PC-9 (cell line): ENCODE measurements around the gene IFNAR1. TPM values are rescaled to one million over a fixed set of nuclear protein-coding genes. Genes with fewer than 3 reads are reported as not detected.
"Not testable (repeated sequence)": the region's sequence is repeated elsewhere in the genome, so short reads cannot be mapped to it uniquely, and the experiment has no call there.

ENCODE experiments used
- BruUV-seq: library from RNA; stranded (reverse); fragments of 400-500 nt; replicated peaks from 2 replicates; lab custom pipeline; 2021; lab: Mats Ljungman, UMichigan
- CTCF ChIA-PET: fragments of 300-600 bp; sonication (Branson Sonifier 250); formaldehyde crosslinking; loops from one replicate; lab custom pipeline; 2022; ENCODE audit warnings: antibody characterized with exemption; lab: Charles Lee
- POLR2A ChIA-PET: fragments of 300-600 bp; sonication (Branson Sonifier 250); formaldehyde crosslinking; loops from one replicate; lab custom pipeline; 2022; ENCODE audit warnings: antibody characterized with exemption; ENCODE audit not compliant: unreplicated experiment; lab: Charles Lee
- DNase-seq, 2 experiments: peaks; one replicate each; pipeline versions ENCODE4 v3.0.0 to v3.0.0-alpha.2; 2015 to 2022; ENCODE audit warnings: mixed read lengths in 1 of 2
- H2AFZ ChIP-seq: fragments of 200-600 bp; sonication (generic); 2 replicates; pipeline ENCODE4 v1.8.1; 2017; ENCODE audit warnings: antibody characterized with exemption
- H3F3A ChIP-seq: fragments of 200-600 bp; sonication (generic); 2 replicates; pipeline ENCODE4 v1.8.1; 2017; ENCODE audit warnings: antibody characterized with exemption, mild to moderate bottlenecking, low read depth; ENCODE audit not compliant: insufficient read depth
- H3K27ac ChIP-seq: fragments of 200-600 bp; sonication (generic); 2 replicates; pipeline ENCODE4 v1.6.1; 2016; ENCODE audit warnings: mixed run types
- H3K27me3 ChIP-seq: fragments of 200-600 bp; sonication (generic); 2 replicates; pipeline ENCODE4 v1.6.1; 2016; ENCODE audit warnings: low read depth, mixed run types; ENCODE audit not compliant: insufficient read depth
- H3K36me3 ChIP-seq: fragments of 200-600 bp; sonication (generic); 2 replicates; pipeline ENCODE4 v1.6.1; 2016; ENCODE audit warnings: low read depth, mixed run types
- H3K4me1 ChIP-seq: fragments of 200-600 bp; sonication (generic); replicated peaks from 2 replicates; pipeline ENCODE4 v1.6.1; 2016; ENCODE audit warnings: mixed run types; ENCODE audit not compliant: insufficient read depth
- H3K4me2 ChIP-seq: fragments of 200-600 bp; sonication (generic); 2 replicates; pipeline ENCODE4 v1.6.1; 2017; ENCODE audit warnings: mixed run types
- H3K4me3 ChIP-seq: fragments of 200-600 bp; sonication (generic); 2 replicates; pipeline ENCODE4 v1.6.1; 2016; ENCODE audit warnings: mixed run types
- H3K79me2 ChIP-seq: fragments of 200-600 bp; sonication (generic); 2 replicates; pipeline ENCODE4 v1.6.1; 2017; ENCODE audit warnings: low read depth, mixed run types
- H3K9me2 ChIP-seq: fragments of 200-600 bp; sonication (generic); 2 replicates; pipeline ENCODE4 v1.8.1; 2017; ENCODE audit warnings: mild to moderate bottlenecking; ENCODE audit not compliant: insufficient read depth
- H3K9me3 ChIP-seq: fragments of 200-600 bp; sonication (generic); 2 replicates; pipeline ENCODE4 v1.8.1; 2016; ENCODE audit warnings: low read depth; ENCODE audit not compliant: insufficient read depth
- H4K20me1 ChIP-seq: fragments of 200-600 bp; sonication (generic); 2 replicates; pipeline ENCODE4 v1.8.1; 2017; ENCODE audit not compliant: insufficient read depth
- CTCF ChIP-seq: fragments of 200-600 bp; sonication (generic); conservative IDR thresholded peaks from 2 replicates; pipeline ENCODE4 v1.6.1; 2017; ENCODE audit warnings: mixed run types, antibody characterized with exemption, mild to moderate bottlenecking, moderate library complexity
- EZH2 ChIP-seq: fragments of 200-600 bp; sonication (generic); IDR thresholded peaks from 2 replicates; pipeline ENCODE4 v1.8.0; 2017; ENCODE audit warnings: antibody characterized with exemption, low read depth
- intact Hi-C: fragments of 100-400 bp; cut with micrococcal nuclease; formaldehyde crosslinking; loops from one replicate; pipeline ENCODE4 v1.10.0; 2022; ENCODE audit not compliant: unreplicated experiment
- total RNA-seq: library from RNA; stranded (reverse); gene quantifications from 2 replicates; pipeline ENCODE4 v1.2.3, GENCODE V29; 2021

IFNAR1 gene
- total RNA-seq, 1 experiment from 2014 or later: 25.5 TPM

- Histone ChIP-seq H3K79me2 (no peaks in the 10 kb centered on the region), H3K4me1 (no peaks in the 10 kb centered on the region), H3K9me2 (no peaks in the 10 kb centered on the region), H2AFZ (no peak overlapping the region), H3K4me2 (no peak overlapping the region), H3F3A (no peaks in the 10 kb centered on the region), H3K9me3 (no peaks in the 10 kb centered on the region), H3K27ac (no peak overlapping the region), H3K4me3 (no peak overlapping the region), H3K36me3 (no peaks in the 10 kb centered on the region), H4K20me1 (no peaks in the 10 kb centered on the region), H3K27me3 (no peaks in the 10 kb centered on the region)
- BruUV-seq: no TSS peak
- ChIA-PET POLR2A (no interaction called here), CTCF (no interaction called here)
- TF ChIP-seq CTCF (no peak), EZH2 (no peak)
- intact Hi-C loops: no loop called here
- no peak for DNase-seq
Observed at GRCh38 chr21:33317786-33318486, 6.8 kb upstream of the IFNAR1 start.

GRCh38 chr21:33321005-33321404, 3.8 kb upstream of the IFNAR1 start:
- CTCF ChIA-PET, H3K79me2 ChIP-seq, H3K9me3 ChIP-seq, BruUV-seq, H3K4me1 ChIP-seq, H3K4me3 ChIP-seq, H2AFZ ChIP-seq, H3F3A ChIP-seq, H3K27me3 ChIP-seq, intact Hi-C loops, H3K4me2 ChIP-seq, H4K20me1 ChIP-seq, H3K9me2 ChIP-seq, POLR2A ChIA-PET, H3K36me3 ChIP-seq, H3K27ac ChIP-seq, DNase-seq: not testable (repeated sequence)

- H3K9me2 ChIP-seq, H3K27me3 ChIP-seq, intact Hi-C loops, CTCF ChIA-PET, H3K27ac ChIP-seq, H4K20me1 ChIP-seq, H2AFZ ChIP-seq, BruUV-seq, DNase-seq, H3K9me3 ChIP-seq, POLR2A ChIA-PET, H3K36me3 ChIP-seq, H3F3A ChIP-seq: not testable (repeated sequence)
- Histone ChIP-seq H3K4me1 (peaks cover 10% of the 10 kb centered on the region; the same call in 1 of the 2 replicates), H3K4me2 (peak overlapping the region; percentile 80), H3K4me3 (peak overlapping the region; percentile 97; the same call in 1 of the 2 replicates), H3K79me2 (peaks cover 35% of the 10 kb centered on the region)
Observed at GRCh38 chr21:33323610-33324009, 1.2 kb upstream of the IFNAR1 start.

DNA sequence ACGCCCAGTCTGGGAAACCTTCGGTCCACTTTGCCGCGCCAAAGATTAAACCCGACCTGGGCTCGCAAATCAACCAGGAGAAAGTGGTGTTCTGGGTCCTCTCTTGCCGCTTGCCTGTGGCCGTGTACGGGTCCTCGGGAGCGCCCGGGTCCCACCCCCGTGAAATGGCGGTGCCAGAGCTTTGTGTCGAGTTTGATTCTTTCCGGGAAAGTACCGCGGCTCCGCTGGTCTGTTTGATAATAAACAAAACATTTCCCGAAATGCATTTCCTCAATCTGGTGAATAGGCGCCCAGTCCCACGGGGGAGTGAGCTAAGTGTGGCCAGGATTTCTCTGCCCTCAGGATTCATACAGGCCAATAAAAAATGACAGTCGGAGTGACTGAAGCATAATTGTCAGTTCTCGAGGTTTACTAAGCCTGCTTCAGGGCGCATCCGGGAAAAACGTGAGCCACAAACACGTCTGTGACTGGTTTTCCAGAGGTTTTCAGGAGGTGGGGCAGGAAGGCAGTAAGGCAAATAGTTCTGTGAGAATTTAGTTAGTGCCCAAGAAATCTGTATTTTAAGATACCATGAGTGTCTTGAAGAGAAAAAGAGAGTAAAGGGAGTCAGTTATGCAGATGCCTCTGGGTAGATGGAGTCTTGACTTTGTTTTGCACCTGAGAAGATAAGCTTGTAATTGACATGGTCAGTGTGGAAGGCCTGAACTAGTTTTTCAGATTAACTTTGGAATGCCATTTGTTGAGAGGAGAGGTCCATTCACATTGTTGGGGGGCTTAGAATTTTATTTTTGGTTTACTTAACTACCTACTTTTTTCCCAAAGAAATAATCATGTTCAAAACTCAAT, 675 bp downstream of the IFNAR1 start:
- no peak for TF ChIP-seq EZH2
- CTCF ChIA-PET: interaction anchor here (0.6 to 0.7 kb wide), 5 partner anchors 36 to 607 kb away, joined by 3 to 11 read pairs (median 4); no protein-coding TSS in a partner anchor
- intact Hi-C loops: loop anchor here (5.0 kb wide), 1 partner anchor 58 kb away; the partner anchor contains the start of gene IL10RB

More for the DNA sequence above, 675 bp downstream of the IFNAR1 start:
- H3K79me2 ChIP-seq: peaks cover 44% of the 10 kb centered on the region
- H3K4me3 ChIP-seq: peak overlapping the region; percentile 97
- TSS peak; percentile 62 for BruUV-seq
- H3K4me1 ChIP-seq: peaks cover 10% of the 10 kb centered on the region; the same call in 1 of the 2 replicates
- H3K4me2 ChIP-seq: peak overlapping the region; percentile 80
- peak overlapping the region; percentile 63 for H3K27ac ChIP-seq
- no peaks in the 10 kb centered on the region for H3K9me2 ChIP-seq
- POLR2A ChIA-PET: interaction anchor here (0.6 to 0.7 kb wide), 3 partner anchors 15 to 263 kb away, joined by 3 to 7 read pairs (median 6); partner anchors contain the start of gene DONSON
- no peaks in the 10 kb centered on the region for H3K9me3 ChIP-seq
- DNase-seq: peak; percentile 33 to 37
- no peaks in the 10 kb centered on the region for H3F3A ChIP-seq
- no peaks in the 10 kb centered on the region for H4K20me1 ChIP-seq
- peak overlapping the region; percentile 99 for H2AFZ ChIP-seq
- no peaks in the 10 kb centered on the region for H3K36me3 ChIP-seq
- no peaks in the 10 kb centered on the region for H3K27me3 ChIP-seq
